Smooth muscle cell of bladder (primary cell): ENCODE results near the gene TIPIN. TPM values are rescaled to one million over a fixed set of nuclear protein-coding genes. Genes with fewer than 3 reads are reported as not detected.

ENCODE experiments used
- total RNA-seq: library from RNA; depleted of rRNA; stranded (reverse); fragments of >200 nt; gene quantifications from 2 replicates; pipeline ENCODE4 v1.2.3, GENCODE V29; 2014

The TIPIN gene
- total RNA-seq = 8.1 and 8.6 TPM in 2 replicates

GRCh38 chr15:66356359-66357236, at the start of gene TIPIN:
TSS of gene TIPIN (minus strand) at chr15:66356685. CDS start at chr15:66352947, 3,738 bp downstream.

GRCh38 chr15:66386204-66387123, 30.0 kb upstream of the TIPIN start, which contains the start of gene MAP2K1:
TSS of gene MAP2K1 (plus strand) at chr15:66386912. CDS start at chr15:66387348, 436 bp downstream.

DNA sequence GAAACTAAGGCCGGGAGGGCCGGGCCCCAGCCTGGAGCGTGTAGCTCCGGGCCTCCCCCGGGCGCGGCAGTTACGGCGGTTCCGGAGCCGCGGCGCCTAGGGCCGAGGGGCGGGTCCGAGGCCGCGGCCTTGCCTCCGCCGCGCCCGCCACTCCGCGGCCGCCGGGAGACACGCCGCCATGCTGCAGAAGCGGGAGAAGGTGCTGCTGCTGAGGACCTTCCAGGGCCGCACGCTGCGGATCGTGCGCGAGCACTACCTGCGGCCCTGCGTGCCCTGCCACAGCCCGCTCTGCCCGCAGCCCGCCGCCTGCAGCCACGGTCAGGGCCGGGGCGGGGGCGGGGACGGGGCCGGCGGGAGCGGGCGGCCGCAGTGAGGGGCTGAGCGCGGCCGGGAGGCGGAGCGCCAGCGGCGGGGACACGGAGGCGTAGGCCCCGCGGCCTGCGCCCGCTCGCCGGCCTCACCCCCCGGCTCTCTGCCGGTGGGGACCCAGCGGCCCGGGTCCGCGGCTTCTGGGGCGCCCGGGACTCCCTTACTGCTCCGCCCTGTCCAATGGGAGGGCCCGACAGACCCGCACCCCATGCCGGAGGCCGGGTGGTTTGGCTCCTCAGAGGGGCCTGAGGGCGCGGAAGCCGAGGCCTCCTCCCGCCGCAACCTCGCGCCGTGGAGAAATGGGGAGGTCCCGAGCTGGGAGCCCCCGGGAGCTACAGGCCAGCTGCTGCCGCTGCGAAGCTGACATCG, 62.9 kb downstream of the TIPIN start, which contains the start of gene DIS3L:
Gene DIS3L (plus strand): TSS at position 150 of the 738 bp plus-strand sequence. CDS start 29 bp downstream, at position 179.

Other genes starting within 250 kb of the TIPIN start
- not detected in 2 replicates for gene MEGF11, start 102.9 kb downstream of the TIPIN start, total RNA-seq
- gene DIS3L, start 63.1 kb downstream of the TIPIN start, total RNA-seq = 26.7 and 28.8 TPM in 2 replicates
- 22.3 and 34.5 TPM in 2 replicates for gene MAP2K1, start 30.2 kb upstream of the TIPIN start, total RNA-seq
- 28.3 and 31.4 TPM in 2 replicates for gene SNAPC5, start 141.1 kb upstream of the TIPIN start, total RNA-seq
- gene RPL4, start 148.2 kb upstream of the TIPIN start, total RNA-seq = 1,618 and 1,908 TPM in 2 replicates
- 4.1 and 5.7 TPM in 2 replicates for gene ZWILCH, start 148.6 kb upstream of the TIPIN start, total RNA-seq
- 0.28 and 0.37 TPM in 2 replicates for gene LCTL, start 209.3 kb upstream of the TIPIN start, total RNA-seq